ENCODE results near the gene RASA3. TPM values are rescaled to one million over a fixed set of nuclear protein-coding genes. Genes with fewer than 3 reads are reported as not detected.
"Not testable (repeated sequence)": the region's sequence is repeated elsewhere in the genome, so short reads cannot be mapped to it uniquely, and the experiment has no call there.

The RASA3 gene
- total RNA-seq, 1 experiment from 2014 or later, result 18.6 TPM

GRCh38 chr13:114158869-114159666 is 26.6 kb upstream of the RASA3 start:
- H3K27me3 ChIP-seq (ENCODE audit: insufficient read depth, low read length), result peaks cover 16% of the 10 kb centered on the region; the same call in 1 of the 2 replicates
- ATAC-seq; BruUV-seq (replicated peaks); H3K9ac ChIP-seq (ENCODE audit: low read length); H3K4me3 ChIP-seq (replicated peaks in 1 of 2; ENCODE audit: low read depth in 1 of 2, low read length in 2 of 2); POLR2A ChIA-PET; H3K9me2 ChIP-seq (ENCODE audit: insufficient read depth); intact Hi-C loops (cut with micrococcal nuclease); CTCF ChIA-PET; H3K79me2 ChIP-seq (ENCODE audit: insufficient read depth, low read length); RAD21 ChIA-PET (ENCODE audit: low non-redundant PET in 1 of 2, low total read pairs in 2 of 2, uncharacterized antibody in 2 of 2, unreplicated experiment in 2 of 2); H3K4me1 ChIP-seq (ENCODE audit: control insufficient read depth in 1 of 2, insufficient read depth in 2 of 2, low read length in 2 of 2); H2AFZ ChIP-seq (ENCODE audit: low read depth, low read length, poor library complexity, severe bottlenecking); H3K36me3 ChIP-seq (ENCODE audit: control insufficient read depth in 1 of 2, insufficient read depth in 2 of 2, low read length in 2 of 2); H3K27ac ChIP-seq (ENCODE audit: low read depth, low read length); H3K4me2 ChIP-seq (ENCODE audit: low read length); H4K20me1 ChIP-seq (ENCODE audit: insufficient read depth); H3K9me3 ChIP-seq (ENCODE audit: control insufficient read depth in 1 of 2, insufficient read depth in 1 of 2, low read depth in 1 of 2, low read length in 2 of 2); DNase-seq (ENCODE audit: low read depth, low spot score): not testable (repeated sequence)

GRCh38 chr13:114157869-114158495 is 25.6 kb upstream of the RASA3 start:
- H3K9ac ChIP-seq (ENCODE audit: low read length), result no peak overlapping the region
- DNase-seq (ENCODE audit: low read depth, low spot score), result no peak
- H3K36me3 ChIP-seq (ENCODE audit: control insufficient read depth in 1 of 2, insufficient read depth in 2 of 2, low read length in 2 of 2), result no peaks in the 10 kb centered on the region
- H3K9me2 ChIP-seq (ENCODE audit: insufficient read depth), result no peaks in the 10 kb centered on the region
- peaks cover 16% of the 10 kb centered on the region; the same call in 1 of the 2 replicates for H3K27me3 ChIP-seq (ENCODE audit: insufficient read depth, low read length)
- no peak overlapping the region for H2AFZ ChIP-seq (ENCODE audit: low read depth, low read length, poor library complexity, severe bottlenecking)
- POLR2A ChIA-PET, result no interaction called here
- CTCF ChIA-PET, result no interaction called here
- RAD21 ChIA-PET (ENCODE audit: low non-redundant PET in 1 of 2, low total read pairs in 2 of 2, uncharacterized antibody in 2 of 2, unreplicated experiment in 2 of 2), result no interaction called here
- peaks cover 0 to 4% of the 10 kb centered on the region in 2 experiments; a peak in 2 of 4 replicates for H3K4me1 ChIP-seq (ENCODE audit: control insufficient read depth in 1 of 2, insufficient read depth in 2 of 2, low read length in 2 of 2)
- intact Hi-C loops (cut with micrococcal nuclease), result no loop called here
- no peak for ATAC-seq
- no peak overlapping the region for H3K4me2 ChIP-seq (ENCODE audit: low read length)
- TF ChIP-seq JUND (IDR thresholded peaks at IDR 0.05) (no peak), RAD21 (IDR thresholded peaks at IDR 0.05; ENCODE audit: low read depth) (no peak), SP1 (IDR thresholded peaks at IDR 0.05; ENCODE audit: low read depth) (no peak), TCF7L2 (IDR thresholded peaks at IDR 0.05; ENCODE audit: borderline replicate concordance, extremely low read depth, insufficient read depth, insufficient read length) (no peak), REST (IDR thresholded peaks at IDR 0.05; ENCODE audit: low read depth) (no peak), POLR2AphosphoS5 (IDR thresholded peaks at IDR 0.05; ENCODE audit: low read depth, low read length) (no peak), SIN3A (IDR thresholded peaks at IDR 0.05; ENCODE audit: low read depth) (no peak), YY1 (IDR thresholded peaks at IDR 0.05; ENCODE audit: extremely low read depth, insufficient replicate concordance, low read depth, low read length) (no peak), POLR2A (IDR thresholded peaks at IDR 0.05; ENCODE audit: borderline replicate concordance, extremely low read depth, insufficient read depth, insufficient read length) (no peak), EZH2 (IDR thresholded peaks at IDR 0.05) (no peak), ZBTB33 (IDR thresholded peaks at IDR 0.05; ENCODE audit: extremely low read depth, insufficient replicate concordance, low read length) (no peak), ELF1 (IDR thresholded peaks at IDR 0.05; ENCODE audit: borderline replicate concordance, low read depth) (no peak), EGR1 (IDR thresholded peaks at IDR 0.05; ENCODE audit: low read depth) (no peak)
- TF ChIP-seq, protein P1, sequence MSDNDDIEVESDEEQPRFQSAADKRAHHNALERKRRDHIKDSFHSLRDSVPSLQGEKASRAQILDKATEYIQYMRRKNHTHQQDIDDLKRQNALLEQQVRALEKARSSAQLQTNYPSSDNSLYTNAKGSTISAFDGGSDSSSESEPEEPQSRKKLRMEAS (IDR thresholded peaks at IDR 0.05), result no peak
- no peaks in the 10 kb centered on the region for H3K9me3 ChIP-seq (ENCODE audit: control insufficient read depth in 1 of 2, insufficient read depth in 1 of 2, low read depth in 1 of 2, low read length in 2 of 2)
- no peak overlapping the region for H3K4me3 ChIP-seq (replicated peaks in 1 of 2; ENCODE audit: low read depth in 1 of 2, low read length in 2 of 2)
- no peak overlapping the region for H3K27ac ChIP-seq (ENCODE audit: low read depth, low read length)
- BruUV-seq (replicated peaks), result no TSS peak
- no peaks in the 10 kb centered on the region for H4K20me1 ChIP-seq (ENCODE audit: insufficient read depth)
- H3K79me2 ChIP-seq (ENCODE audit: insufficient read depth, low read length), result no peaks in the 10 kb centered on the region

Data from HCT116 (cell line).